DOHH2 (cell line): ENCODE data around the gene GFPT2.

Source experiments
- H3F3A ChIP-seq: fragments of 200-600 bp; sonication (generic), shearing (Covaris generic); 2 replicates; pipeline ENCODE4 v1.6.0; 2016; ENCODE audit warnings: antibody characterized with exemption, mild to moderate bottlenecking; ENCODE audit not compliant: control insufficient read depth, insufficient read depth
- H3K27ac ChIP-seq: fragments of 200-600 bp; sonication (generic); 2 replicates; pipeline ENCODE4 v1.5.1; 2014; ENCODE audit warnings: low read depth, mild to moderate bottlenecking, low read length, moderate library complexity
- H3K27me3 ChIP-seq: fragments of 200-600 bp; sonication (generic); 2 replicates; pipeline ENCODE4 v1.6.1; 2014; ENCODE audit warnings: mild to moderate bottlenecking, low read length, mixed read lengths; ENCODE audit not compliant: control insufficient read depth
- H3K36me3 ChIP-seq: fragments of 200-600 bp; sonication (generic); 2 replicates; pipeline ENCODE4 v1.6.1; 2014; ENCODE audit warnings: mild to moderate bottlenecking, low read length, moderate library complexity, mixed read lengths; ENCODE audit not compliant: control insufficient read depth
- H3K4me1 ChIP-seq: fragments of 200-600 bp; sonication (generic); 2 replicates; pipeline ENCODE4 v1.6.1; 2014; ENCODE audit warnings: mild to moderate bottlenecking, low read length, mixed read lengths; ENCODE audit not compliant: control insufficient read depth
- H3K4me2 ChIP-seq: fragments of 200-600 bp; sonication (generic); 2 replicates; pipeline ENCODE4 v1.6.0; 2014; ENCODE audit warnings: mild to moderate bottlenecking, low read length, moderate library complexity
- H3K4me3 ChIP-seq: fragments of 200-600 bp; sonication (generic); 2 replicates; pipeline ENCODE4 v1.5.1; 2014; ENCODE audit warnings: mild to moderate bottlenecking, low read length, mixed read lengths
- H3K79me2 ChIP-seq: fragments of 200-600 bp; sonication (generic); 2 replicates; pipeline ENCODE4 v1.6.1; 2014; ENCODE audit warnings: mild to moderate bottlenecking, low read length, mixed read lengths; ENCODE audit not compliant: control insufficient read depth
- H3K9me2 ChIP-seq: fragments of 200-600 bp; sonication (generic); replicated peaks from 2 replicates; pipeline ENCODE4 v1.6.1; 2014; ENCODE audit warnings: mild to moderate bottlenecking, low read length, mixed read lengths; ENCODE audit not compliant: control insufficient read depth
- H3K9me3 ChIP-seq: fragments of 200-600 bp; sonication (generic); 2 replicates; pipeline ENCODE4 v1.6.1; 2014; ENCODE audit warnings: antibody characterized with exemption, low read length, mixed read lengths; ENCODE audit not compliant: control insufficient read depth, insufficient read depth
- H4K20me1 ChIP-seq: fragments of 200-600 bp; sonication (generic); 2 replicates; pipeline ENCODE4 v1.6.0; 2014; ENCODE audit warnings: low read depth, mild to moderate bottlenecking, antibody characterized with exemption, low read length, moderate library complexity; ENCODE audit not compliant: control insufficient read depth, insufficient read depth
- EZH2phosphoT487 ChIP-seq: fragments of 200-600 bp; sonication (generic); IDR thresholded peaks from 2 replicates; pipeline ENCODE4 v1.6.1; 2017; ENCODE audit warnings: borderline replicate concordance, mild to moderate bottlenecking, antibody characterized with exemption, low read length, moderate library complexity, mixed read lengths
- TF ChIP-seq, protein P1 (sequence below): fragments of 200-600 bp; sonication (generic); IDR thresholded peaks from one replicate; pipeline ENCODE4 v1.5.1; 2014; ENCODE audit warnings: antibody characterized with exemption, mild to moderate bottlenecking, low read depth, low read length; ENCODE audit not compliant: poor library complexity, severe bottlenecking

GFPT2 gene

DNA sequence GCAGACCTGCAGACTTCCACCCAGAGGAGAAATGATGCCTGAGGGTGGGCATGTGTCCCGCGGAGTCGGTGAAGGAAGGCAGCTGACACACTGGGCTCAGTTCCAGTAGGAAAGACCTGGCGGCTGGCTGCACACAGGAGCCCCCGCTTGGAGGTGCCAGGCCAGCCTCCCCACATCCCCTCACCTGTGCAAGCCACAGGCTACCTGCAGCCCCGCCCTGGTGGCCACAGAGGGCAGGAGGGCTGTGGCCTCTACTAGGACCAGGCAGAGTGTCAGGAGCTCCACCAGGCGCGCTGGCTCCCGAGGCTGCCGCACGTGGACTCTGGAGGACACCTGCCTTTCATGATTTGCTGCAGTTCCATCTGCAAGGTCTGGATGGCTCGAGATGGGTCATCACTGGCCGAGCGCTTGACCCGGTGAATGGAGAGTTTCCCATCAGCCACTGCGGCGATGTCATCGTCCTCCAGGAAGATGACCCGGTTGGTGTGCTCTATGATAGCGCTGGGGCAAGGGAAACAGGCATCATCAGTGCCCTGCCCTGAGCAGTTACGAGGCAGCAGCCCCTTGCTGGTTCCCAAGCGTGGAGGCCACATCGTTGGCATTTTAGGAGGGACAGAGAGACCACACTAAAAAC lies 34.6 kb downstream of the GFPT2 start:
- TF ChIP-seq, protein P1, sequence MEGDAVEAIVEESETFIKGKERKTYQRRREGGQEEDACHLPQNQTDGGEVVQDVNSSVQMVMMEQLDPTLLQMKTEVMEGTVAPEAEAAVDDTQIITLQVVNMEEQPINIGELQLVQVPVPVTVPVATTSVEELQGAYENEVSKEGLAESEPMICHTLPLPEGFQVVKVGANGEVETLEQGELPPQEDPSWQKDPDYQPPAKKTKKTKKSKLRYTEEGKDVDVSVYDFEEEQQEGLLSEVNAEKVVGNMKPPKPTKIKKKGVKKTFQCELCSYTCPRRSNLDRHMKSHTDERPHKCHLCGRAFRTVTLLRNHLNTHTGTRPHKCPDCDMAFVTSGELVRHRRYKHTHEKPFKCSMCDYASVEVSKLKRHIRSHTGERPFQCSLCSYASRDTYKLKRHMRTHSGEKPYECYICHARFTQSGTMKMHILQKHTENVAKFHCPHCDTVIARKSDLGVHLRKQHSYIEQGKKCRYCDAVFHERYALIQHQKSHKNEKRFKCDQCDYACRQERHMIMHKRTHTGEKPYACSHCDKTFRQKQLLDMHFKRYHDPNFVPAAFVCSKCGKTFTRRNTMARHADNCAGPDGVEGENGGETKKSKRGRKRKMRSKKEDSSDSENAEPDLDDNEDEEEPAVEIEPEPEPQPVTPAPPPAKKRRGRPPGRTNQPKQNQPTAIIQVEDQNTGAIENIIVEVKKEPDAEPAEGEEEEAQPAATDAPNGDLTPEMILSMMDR: no peak
- no peak for TF ChIP-seq EZH2phosphoT487
- Histone ChIP-seq H3K36me3 (no peaks in the 10 kb centered on the region), H4K20me1 (no peaks in the 10 kb centered on the region), H3K4me1 (no peaks in the 10 kb centered on the region), H3K27me3 (no peaks in the 10 kb centered on the region), H3K4me2 (no peak overlapping the region), H3K4me3 (no peak overlapping the region), H3K27ac (no peak overlapping the region), H3K79me2 (no peaks in the 10 kb centered on the region), H3K9me2 (no peaks in the 10 kb centered on the region), H3K9me3 (no peaks in the 10 kb centered on the region), H3F3A (no peaks in the 10 kb centered on the region)

GRCh38 chr5:180316586-180316985 lies 36.5 kb downstream of the GFPT2 start:
- Histone ChIP-seq H3K4me1 (no peaks in the 10 kb centered on the region), H3K36me3 (no peaks in the 10 kb centered on the region), H3F3A (no peaks in the 10 kb centered on the region), H3K4me2 (no peak overlapping the region), H3K79me2 (no peaks in the 10 kb centered on the region), H3K9me3 (no peaks in the 10 kb centered on the region), H3K9me2 (no peaks in the 10 kb centered on the region), H3K4me3 (no peak overlapping the region), H3K27me3 (no peaks in the 10 kb centered on the region), H3K27ac (no peak overlapping the region), H4K20me1 (no peaks in the 10 kb centered on the region)
- no peak for TF ChIP-seq EZH2phosphoT487
- TF ChIP-seq, protein P1: no peak

- Histone ChIP-seq H3K9me3 (no peaks in the 10 kb centered on the region), H3K27me3 (no peaks in the 10 kb centered on the region), H3K9me2 (no peaks in the 10 kb centered on the region), H3K36me3 (no peaks in the 10 kb centered on the region), H3K4me2 (no peak overlapping the region), H3K4me1 (no peaks in the 10 kb centered on the region), H3K4me3 (no peak overlapping the region), H3K27ac (no peak overlapping the region), H4K20me1 (no peaks in the 10 kb centered on the region), H3K79me2 (no peaks in the 10 kb centered on the region), H3F3A (no peaks in the 10 kb centered on the region)
- TF ChIP-seq, protein P1: peak; percentile 96
- no peak for TF ChIP-seq EZH2phosphoT487
Measured at GRCh38 chr5:180315762-180316212, 37.3 kb downstream of the GFPT2 start.
